BE2C (cell line): ENCODE results near the gene MED13.
"Not testable (repeated sequence)": the region's sequence is repeated elsewhere in the genome, so short reads cannot be mapped to it uniquely, and the experiment has no call there.

ENCODE experiments used
- DNase-seq: peaks from one replicate; pipeline ENCODE4 v3.0.0-alpha.2; 2020
- H3K27me3 ChIP-seq: fragments of 250-450 bp; sonication (Bioruptor Pico); 2 replicates; pipeline ENCODE4 v1.5.1; 2020; ENCODE audit warnings: mild to moderate bottlenecking
- H3K36me3 ChIP-seq: fragments of 250-450 bp; sonication (Bioruptor Pico); 2 replicates; pipeline ENCODE4 v1.5.1; 2020; ENCODE audit warnings: mild to moderate bottlenecking
- H3K4me1 ChIP-seq: fragments of 250-450 bp; sonication (Bioruptor Pico); 2 replicates; pipeline ENCODE4 v1.5.1; 2020
- H3K4me3 ChIP-seq: 2 replicates; pipeline ENCODE4 v1.5.1; 2011; ENCODE audit warnings: low read depth, low read length
- H3K9me3 ChIP-seq: fragments of 250-450 bp; sonication (Bioruptor Pico); 2 replicates; pipeline ENCODE4 v1.5.1; 2020
- TF ChIP-seq, protein P1 (sequence below): IDR thresholded peaks from 2 replicates; pipeline ENCODE4 v1.5.1; 2012; ENCODE audit warnings: mild to moderate bottlenecking, low read depth, low read length

MED13 gene

DNA sequence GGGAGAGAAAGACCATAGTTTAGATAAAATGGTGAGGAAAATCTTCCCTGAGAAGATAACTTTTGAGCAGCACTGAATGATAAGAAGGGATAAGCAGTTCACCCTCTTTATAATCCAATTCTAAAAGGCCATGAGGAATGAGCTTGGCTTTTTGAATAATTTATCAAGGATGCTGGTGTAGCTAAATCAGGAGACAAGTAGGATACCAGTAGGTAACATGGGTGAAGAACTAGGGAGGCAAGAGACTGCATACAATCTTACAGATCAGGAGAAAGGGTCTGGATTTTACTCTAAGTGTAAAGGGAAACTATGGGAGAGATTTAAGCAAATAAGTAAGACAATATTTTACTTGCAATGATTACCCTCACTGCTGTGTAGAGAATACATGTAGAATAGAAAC is 60.7 kb downstream of the MED13 start:
- DNase-seq = no peak
- peaks cover 34% of the 10 kb centered on the region for H3K36me3 ChIP-seq
- no peak overlapping the region for H3K4me3 ChIP-seq
- H3K4me1 ChIP-seq = no peaks in the 10 kb centered on the region
- H3K27me3 ChIP-seq = no peaks in the 10 kb centered on the region
- no peaks in the 10 kb centered on the region for H3K9me3 ChIP-seq
- TF ChIP-seq, protein P1, sequence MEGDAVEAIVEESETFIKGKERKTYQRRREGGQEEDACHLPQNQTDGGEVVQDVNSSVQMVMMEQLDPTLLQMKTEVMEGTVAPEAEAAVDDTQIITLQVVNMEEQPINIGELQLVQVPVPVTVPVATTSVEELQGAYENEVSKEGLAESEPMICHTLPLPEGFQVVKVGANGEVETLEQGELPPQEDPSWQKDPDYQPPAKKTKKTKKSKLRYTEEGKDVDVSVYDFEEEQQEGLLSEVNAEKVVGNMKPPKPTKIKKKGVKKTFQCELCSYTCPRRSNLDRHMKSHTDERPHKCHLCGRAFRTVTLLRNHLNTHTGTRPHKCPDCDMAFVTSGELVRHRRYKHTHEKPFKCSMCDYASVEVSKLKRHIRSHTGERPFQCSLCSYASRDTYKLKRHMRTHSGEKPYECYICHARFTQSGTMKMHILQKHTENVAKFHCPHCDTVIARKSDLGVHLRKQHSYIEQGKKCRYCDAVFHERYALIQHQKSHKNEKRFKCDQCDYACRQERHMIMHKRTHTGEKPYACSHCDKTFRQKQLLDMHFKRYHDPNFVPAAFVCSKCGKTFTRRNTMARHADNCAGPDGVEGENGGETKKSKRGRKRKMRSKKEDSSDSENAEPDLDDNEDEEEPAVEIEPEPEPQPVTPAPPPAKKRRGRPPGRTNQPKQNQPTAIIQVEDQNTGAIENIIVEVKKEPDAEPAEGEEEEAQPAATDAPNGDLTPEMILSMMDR = no peak

DNA sequence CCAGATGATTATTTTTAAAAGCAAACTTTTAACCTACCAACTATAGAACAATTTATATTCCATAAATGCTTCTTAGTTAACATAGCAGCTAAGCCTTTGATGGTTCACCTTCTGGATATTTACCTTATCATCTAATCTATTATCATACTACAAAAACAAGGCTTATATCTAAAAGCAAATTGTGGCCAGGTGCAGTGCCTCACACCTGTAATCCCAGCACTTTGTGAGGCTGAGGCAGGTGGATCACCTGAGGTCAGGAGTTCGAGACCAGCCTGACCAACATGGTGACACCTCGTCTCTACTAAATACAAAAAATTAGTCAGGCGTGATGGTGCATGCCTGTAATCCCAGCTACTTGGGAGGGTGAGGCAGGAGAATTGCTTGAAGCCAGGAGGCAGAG is 61.9 kb downstream of the MED13 start:
- not testable (repeated sequence) for H3K9me3 ChIP-seq, H3K4me3 ChIP-seq, DNase-seq, H3K4me1 ChIP-seq, H3K27me3 ChIP-seq
- peaks cover 26% of the 10 kb centered on the region for H3K36me3 ChIP-seq

DNA sequence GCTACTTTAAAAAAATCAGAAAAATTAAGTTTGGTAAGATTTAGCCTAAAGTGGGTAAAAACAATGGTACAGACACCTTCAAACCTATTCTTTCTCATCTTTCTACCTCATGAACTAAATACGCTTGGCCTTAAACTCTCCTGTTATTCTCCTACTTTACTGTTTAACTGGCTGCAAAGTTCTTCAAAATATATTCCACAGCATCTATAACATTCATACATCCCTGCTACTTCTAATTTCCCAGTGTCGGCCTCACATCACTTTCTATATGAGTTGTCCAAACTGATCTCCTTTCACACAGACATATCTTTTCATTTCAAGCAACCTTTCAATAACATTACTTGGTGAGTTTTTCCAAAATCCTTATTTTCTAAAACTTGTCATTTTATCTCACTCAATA is 64.0 kb downstream of the MED13 start:
- H3K9me3 ChIP-seq = no peaks in the 10 kb centered on the region
- H3K4me1 ChIP-seq = no peaks in the 10 kb centered on the region
- H3K27me3 ChIP-seq = no peaks in the 10 kb centered on the region
- peaks cover 19% of the 10 kb centered on the region for H3K36me3 ChIP-seq
- TF ChIP-seq, protein P1 = no peak
- no peak for DNase-seq
- H3K4me3 ChIP-seq = no peak overlapping the region

DNA sequence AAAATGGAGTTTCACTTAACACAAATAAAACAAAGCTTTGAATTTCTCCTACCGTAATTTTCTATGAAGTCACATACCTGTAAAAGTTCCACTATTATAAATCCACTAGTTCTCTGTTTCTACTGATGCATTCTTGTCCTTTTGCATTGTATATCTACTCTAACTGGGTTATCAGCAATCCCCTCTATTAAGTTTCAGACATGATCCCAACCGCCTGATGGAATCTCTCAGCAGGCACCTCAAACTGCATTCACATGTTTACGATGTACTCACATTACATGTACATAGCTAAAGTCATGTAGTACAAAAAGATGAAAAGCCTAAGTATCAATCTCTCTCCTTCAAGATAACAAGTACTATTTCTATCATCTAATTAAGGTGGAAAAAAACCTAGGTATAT is 64.9 kb downstream of the MED13 start:
- no peaks in the 10 kb centered on the region for H3K27me3 ChIP-seq
- TF ChIP-seq, protein P1 = no peak
- DNase-seq = no peak
- no peaks in the 10 kb centered on the region for H3K9me3 ChIP-seq
- no peak overlapping the region for H3K4me3 ChIP-seq
- no peaks in the 10 kb centered on the region for H3K4me1 ChIP-seq
- H3K36me3 ChIP-seq = peaks cover 19% of the 10 kb centered on the region

DNA sequence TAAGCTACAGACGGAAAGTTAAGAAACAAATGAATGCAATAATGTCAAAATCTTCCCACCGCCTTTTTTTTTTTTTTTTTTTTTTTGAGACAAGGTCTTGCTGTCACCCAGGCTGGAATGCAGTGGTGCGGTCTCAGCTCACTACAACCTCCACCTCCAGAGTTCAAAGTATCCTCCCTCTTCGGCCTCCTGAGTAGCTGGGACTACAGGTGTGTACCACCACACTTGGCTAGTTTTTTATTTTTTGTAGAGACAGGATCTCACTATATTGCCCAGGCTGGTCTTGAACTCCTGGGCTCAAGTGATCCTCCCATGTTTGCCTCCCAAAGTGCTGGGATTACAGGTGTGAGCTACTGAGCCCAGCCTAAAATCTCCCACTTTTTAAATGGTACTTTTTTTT is 66.5 kb downstream of the MED13 start:
- H3K36me3 ChIP-seq = peaks cover 31% of the 10 kb centered on the region
- H3K4me3 ChIP-seq, H3K27me3 ChIP-seq, H3K4me1 ChIP-seq, DNase-seq, H3K9me3 ChIP-seq: not testable (repeated sequence)

DNA sequence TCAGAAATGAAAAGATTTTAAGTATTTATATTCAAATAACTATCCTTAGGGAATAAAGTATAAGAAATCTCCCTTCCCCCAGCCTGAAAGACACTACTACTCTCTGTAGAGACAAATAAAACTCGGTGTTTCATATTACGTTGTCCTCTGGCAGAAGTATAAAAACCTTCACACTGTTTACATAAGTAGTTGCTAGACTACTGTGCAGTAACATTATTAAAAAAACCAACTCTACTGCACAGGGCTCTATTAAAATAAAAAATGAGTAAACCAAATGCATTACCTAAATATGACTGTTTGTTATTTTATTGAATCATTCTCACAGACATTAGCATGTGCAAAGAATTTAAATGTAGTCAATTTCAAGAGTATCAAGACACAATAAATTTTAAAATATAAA is 67.4 kb downstream of the MED13 start:
- H3K27me3 ChIP-seq = no peaks in the 10 kb centered on the region
- TF ChIP-seq, protein P1 = no peak
- H3K9me3 ChIP-seq = no peaks in the 10 kb centered on the region

DNA sequence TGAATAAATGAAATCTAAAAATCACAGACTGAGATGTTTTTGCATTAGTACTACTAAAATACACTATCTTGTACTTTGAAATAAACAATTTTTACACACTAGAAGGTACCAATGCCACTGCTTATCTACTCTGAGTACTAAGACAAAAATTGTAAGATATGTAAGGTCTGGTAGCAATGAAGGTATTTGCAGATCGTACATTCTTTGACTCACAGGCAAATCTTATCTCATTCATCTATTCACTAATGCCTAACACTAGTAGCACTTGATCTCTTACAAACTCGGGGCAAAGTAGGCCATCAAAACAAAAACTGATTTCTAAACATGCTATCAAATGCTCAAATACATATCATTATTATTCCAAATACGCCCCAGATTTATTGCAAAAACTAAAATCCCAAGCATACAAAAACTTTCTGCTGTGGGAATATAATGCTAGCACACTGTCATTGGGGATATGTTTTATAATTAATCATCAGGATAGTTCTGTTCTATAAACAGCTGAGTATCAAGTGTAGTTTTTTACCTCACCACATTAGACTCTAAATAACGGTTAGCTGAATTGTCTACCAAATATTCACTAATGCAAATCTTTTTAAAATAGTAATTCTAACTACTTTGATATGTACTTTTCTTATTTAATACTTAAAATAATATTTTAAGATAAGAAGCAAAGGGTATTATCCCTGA is 68.0 kb downstream of the MED13 start:
- Histone ChIP-seq H3K4me3 (no peak overlapping the region), H3K4me1 (no peaks in the 10 kb centered on the region), H3K9me3 (no peaks in the 10 kb centered on the region), H3K36me3 (peaks cover 38% of the 10 kb centered on the region), H3K27me3 (no peaks in the 10 kb centered on the region)
- TF ChIP-seq, protein P1 = no peak
- DNase-seq = no peak

More for the DNA sequence above, 67.4 kb downstream of the MED13 start:
- DNase-seq = no peak
- Histone ChIP-seq H3K36me3 (peaks cover 35% of the 10 kb centered on the region), H3K4me1 (no peaks in the 10 kb centered on the region), H3K4me3 (no peak overlapping the region)
